Suppressor macrophage treated with lipopolysaccharide for 4 hours (primary cell): ENCODE results near the gene ACSF3.

ENCODE experiments used
- DNase-seq: peaks from one replicate; pipeline ENCODE4 v3.0.0-alpha.2; 2020

Gene ACSF3

DNA sequence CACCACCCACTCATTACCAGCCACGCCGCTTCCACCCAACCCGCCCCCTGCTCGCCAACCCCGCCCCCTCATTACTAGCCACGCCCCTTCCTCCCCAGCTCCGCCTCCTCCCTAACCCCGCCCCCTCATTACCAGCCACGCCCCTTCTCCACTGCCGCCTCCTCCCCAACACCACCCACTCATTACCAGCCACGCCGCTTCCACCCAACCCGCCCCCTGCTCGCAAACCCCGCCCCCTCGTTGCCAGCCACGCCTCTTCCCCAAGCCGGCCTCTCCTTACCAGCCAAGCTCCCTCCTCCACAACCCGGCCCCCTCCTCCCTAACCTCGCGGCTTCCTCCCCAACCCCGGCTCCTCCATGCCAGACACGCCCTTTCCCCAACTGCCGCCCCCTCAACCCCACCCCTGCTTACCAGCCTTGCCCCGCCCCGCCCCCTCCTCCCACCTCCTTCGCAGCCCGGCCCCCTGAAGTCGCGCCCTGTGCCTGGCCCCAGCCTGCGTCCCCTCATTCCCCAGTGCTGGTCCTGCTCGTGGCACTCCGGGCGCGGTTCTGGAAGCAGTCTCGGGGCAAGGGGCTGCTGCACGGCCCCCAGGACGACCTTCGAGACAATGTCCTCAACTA is 99.4 kb downstream of the ACSF3 start:
- no peak for DNase-seq

DNA sequence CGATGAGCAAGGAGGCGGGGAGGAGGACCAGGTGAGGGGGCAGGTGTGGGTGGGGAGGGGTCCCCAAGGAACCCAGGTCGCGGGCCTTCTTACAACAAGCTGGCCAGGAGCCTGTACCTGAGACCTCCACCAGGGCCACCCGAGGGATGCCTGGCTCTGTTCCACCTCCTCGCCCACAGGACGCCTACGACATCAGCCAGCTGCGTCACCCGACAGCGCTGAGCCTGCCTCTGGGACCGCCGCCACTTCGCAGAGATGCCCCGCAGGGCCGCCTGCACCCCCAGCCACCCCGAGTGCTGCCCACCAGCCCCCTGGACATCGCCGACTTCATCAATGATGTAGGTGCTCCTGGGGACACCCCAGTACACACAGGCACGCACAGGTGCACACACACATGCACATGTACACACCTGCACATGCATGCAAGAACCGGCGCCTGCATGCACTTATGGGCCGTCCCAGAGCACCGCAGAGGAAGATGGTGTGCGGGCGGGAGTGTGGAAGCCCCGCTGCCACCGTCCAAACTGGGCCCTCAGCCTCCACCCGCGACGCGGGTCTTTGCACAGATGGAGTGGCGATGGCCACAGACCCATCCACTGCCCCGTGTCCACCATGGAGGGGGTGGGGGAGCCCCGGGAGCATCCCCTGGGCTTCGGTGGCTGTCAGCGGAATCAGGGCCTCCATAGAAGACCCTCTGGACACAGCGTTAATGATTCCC is 100.1 kb downstream of the ACSF3 start:
- no peak for DNase-seq

DNA sequence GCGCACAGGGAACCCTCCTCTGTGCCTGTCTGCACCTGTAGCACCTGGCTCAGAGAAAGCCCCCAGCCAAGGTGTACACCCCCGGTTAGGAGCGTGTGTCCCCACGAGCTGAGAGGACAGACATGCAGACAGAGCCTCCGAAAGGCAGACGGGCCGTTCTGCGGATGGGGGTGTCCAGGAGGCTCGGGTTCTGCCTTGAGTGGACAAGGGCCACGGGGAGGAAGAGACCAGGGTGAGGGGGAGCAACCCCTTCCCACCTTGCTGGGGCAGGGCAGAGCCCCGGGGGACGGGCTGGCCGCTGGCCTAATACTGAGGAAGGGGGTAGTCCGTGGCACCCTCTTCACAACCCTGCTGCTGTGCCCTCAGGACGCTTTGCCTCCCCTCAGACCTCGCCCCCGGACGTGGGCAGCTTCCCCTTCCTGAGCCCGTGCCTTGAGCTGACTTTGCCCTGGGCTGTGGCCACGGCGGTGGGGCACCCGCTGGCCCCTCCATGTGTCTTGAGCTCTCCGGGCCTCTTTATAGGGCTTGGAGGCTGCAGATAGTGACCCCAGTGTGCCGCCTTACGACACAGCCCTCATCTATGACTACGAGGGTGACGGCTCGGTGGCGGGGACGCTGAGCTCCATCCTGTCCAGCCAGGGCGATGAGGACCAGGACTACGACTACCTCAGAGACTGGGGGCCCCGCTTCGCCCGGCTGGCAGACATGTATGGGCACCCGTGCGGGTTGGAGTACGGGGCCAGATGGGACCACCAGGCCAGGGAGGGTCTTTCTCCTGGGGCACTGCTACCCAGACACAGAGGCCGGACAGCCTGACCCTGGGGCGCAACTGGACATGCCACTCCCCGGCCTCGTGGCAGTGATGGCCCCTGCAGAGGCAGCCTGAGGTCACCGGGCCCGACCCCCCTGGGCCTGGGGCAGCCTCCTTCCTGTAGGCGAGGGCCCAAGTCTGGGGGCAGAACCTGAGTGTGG is 101.0 kb downstream of the ACSF3 start:
- DNase-seq, result no peak

DNA sequence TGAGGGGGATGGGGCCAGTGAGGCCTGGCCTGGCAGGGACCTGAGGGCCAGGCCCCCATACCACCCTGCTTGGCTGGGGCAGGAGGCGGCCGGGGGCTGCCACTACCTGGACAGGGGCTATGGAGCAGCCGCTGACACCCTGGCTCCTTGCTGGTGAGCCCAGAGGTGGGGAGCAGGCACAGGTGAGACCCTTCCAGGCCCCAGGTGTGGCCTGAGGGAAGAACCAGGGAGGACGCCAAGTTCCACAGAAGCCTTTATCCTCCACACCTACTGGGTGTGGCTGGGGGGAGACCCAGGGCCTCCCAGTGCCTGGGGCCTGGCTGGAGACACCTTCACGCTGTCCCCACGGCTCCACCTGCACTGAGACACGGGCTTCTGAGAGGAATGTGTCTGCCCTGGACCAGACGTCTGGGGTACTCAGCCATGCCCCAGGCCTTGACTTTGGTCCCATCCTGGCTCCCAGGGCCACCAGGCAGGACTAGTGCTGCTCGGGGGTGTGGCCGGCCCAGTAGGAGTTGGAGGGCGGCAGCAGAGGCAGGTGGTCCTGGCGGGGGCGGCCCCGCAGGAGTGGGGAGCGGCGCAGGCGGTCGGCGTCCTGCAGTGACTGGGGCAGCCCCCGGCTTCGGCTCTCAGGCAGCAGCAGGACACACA is 102.0 kb downstream of the ACSF3 start:
- DNase-seq, result no peak

DNA sequence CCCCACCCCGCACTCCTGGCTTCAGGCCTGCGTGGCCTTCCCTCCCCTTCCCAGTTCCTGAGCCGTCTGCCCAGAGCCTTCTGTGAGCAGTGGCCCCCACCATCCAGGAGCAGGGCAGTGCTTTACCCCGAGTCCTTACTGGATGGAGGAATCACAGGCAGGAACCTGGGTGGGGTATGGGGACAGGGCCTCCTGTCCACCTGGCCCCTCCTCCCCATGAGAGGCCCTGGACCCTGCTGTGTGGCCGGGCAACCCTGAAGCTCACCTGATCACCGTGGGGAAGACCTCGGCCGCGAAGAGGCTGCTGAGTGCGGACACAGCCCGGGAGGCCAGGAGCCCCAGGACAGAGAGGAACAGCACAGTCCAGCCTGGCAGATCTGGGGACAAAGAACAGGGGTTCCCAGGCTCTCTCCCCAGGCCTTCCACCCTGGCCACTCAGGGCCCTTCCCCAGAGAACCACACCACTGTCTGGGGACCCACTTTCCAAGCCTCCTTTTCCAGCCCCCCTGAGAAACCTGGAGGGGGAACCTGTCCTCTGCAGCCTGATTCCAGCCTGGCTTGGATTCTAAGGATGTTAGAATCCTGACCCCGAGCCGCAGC is 103.5 kb downstream of the ACSF3 start:
- no peak for DNase-seq

DNA sequence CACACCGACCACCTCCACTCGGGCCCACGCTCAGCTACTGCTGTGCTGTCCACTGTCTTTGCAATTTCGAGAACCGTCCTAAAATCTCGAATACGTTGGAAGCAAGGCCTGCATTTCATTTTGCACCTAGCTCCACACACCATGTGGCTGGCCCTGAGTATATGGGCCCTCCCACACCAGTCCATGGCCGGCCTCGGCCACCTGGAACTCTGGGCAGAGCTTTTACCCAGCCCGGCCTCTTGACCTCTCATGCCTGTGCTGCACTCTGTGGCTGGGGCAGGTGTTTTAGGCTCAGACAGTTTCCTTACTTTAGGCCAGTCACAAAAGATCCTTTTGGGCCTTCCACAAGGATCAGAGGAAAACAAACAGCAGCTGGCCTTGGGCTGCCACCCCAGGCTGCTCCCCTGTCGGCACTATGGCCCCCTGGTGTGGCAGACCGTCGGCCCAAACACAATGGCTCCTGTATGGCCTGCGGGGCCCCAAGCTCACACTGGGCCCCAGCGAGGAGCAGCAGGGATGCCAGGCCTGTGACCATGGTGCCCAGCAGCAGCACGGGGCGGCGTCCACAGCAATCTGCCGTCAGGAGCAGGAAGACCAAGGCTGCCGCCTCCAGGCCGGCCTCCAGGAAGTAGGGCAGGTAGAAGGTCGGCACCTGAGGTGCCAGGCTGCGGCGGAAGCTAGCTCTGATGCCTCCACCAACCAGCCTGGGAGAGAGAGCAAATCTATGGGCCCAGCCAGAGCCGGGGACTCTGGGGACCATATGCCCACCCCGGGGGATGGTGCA is 104.2 kb downstream of the ACSF3 start:
- no peak for DNase-seq

DNA sequence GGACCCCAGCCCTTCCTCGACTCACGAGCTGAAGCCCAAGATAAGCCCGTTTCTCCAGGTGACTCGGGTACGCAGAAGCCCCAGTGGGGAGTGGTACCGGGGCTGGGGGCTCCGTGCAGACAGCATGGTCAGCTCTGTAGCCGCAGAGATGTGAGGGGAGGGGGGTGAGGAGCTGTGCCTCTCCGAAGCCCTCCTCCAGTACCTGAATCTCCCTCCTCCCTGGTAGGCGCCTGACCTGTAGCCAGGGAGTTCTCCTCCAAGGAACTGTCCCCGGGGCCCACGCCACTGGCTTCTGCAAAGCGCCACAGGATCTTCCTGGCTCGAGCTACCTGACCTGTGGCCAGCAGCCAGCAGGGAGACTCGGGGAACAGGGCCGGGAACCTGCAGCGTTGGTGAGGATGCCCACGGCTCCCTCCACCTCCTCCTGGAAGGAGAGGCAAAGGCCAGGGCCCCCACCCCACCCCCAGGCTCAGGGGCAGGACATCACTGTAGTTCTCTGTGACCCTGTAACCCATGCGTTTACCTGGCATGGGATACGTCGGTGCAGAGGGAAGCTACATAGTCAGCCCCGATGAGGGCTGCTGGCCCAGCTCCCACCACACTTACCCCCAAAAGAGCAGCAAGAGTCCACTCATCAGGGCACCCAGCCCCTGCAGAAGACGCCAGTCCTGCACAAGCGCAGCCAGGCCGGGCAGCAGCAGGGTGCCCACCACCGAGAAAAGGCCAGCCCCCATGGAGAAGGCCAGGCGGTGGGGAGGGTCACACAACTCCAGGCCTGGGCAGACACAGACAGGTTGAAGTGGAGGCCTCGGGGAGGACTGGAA is 105.0 kb downstream of the ACSF3 start:
- no peak for DNase-seq

DNA sequence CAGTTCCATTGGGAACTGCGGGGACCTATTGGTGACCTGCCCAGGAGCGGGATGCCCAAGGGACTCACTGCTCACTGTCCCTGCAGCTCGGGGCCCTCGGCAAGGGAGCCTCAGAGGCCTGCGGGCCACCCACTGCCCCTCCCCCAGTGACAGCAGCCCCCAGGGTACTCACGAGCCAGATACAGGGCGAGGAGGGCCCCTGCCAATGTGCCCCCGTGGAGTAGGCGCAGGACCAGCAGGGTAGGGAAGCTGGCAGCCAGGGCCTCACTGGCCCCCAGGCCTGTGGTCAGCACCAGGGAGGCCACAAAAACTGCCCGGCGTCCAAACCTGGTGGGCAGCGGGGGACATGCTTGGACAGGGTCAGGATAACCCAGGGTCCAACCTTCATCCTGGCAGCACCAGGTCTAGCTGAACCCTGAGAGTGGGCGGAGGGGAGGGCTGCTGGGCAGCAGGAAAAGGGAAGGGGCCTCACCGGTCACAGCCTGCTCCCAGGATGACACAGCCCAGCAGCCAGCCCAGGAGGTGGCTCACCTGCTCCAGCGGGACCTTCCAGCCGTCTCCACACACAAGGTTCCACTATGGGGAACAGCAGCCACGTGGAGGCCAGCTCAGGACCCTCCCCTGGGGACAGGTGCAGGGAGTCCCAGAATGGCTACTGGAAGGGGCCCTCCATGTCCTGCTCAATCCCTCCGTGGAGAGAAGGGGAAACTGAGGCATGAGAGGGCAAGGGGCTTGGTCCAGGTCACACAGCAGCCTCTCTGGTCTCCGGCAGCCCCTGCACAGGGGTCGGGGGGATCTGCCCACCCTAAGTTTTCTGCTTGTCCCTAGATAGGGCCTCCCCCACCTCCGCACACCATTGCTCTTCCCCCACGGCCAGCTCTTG is 105.8 kb downstream of the ACSF3 start:
- no peak for DNase-seq

DNA sequence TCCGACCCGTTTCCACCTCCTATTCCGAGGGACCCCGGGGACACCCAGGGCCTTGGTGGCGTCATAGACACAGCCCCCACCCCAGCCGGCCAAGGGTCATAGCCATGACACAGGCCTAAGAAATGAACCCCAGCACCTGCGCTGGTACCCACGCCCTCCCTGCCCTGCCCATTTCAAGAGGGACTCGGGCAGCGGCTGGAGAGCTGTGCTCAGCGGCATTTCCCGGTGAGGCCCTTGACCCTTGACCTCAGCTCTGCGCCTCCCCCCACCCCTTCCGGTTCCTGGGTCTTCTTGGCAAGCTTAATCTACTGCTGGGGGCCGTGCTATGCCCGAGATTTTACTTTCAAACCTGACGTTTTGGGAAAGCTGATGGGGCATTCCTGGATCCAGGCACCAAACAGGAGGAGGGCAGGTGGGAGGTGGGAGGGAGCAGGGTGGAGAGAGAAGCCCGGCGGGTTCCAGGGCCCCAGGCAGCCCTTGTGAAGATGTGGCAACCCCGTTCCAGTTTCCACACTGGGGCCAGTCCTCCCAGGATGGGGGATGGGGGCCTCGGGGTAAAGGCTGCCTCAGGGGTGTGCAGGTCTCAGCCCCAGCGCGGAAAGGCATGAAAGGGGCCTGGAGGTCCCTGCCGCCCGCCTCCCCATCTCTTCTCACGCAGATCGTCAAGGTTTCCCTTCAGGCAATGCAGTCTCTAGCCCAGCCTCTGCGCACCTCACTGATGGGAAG is 106.6 kb downstream of the ACSF3 start, which contains the start of gene SLC22A31:
TSS of gene SLC22A31 (minus strand) at position 414 of the 726 bp plus-strand sequence. CDS start at position 378, 36 bp downstream.
- DNase-seq, result peak; percentile 6

DNA sequence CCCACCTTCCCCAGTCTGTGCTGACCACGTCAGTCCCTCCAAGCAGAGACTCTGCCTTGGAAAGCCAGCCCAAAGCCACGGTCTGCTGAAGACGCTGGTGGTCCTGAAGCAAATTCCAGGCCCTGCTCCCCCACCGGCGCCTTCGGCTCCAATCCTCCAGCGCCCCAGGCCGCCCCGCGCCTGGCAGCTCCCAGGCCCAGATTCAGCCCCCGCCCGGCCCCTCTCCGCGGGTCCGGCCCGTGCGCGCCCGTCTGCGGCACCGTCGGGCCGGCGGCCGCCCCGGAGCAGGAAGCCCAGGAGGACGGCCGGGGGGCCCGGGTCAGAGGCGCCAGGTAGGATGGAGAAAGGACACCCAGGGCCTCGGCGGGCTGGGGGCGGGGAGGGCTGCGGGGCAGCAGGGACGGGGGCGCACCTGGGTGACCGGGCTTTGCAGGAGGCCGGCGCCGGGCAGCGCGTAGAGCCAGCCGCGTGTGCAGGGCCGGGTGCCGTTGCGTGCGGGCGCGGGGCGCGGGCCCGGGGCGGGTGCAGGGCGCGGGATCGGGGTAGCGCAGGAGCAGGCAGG is 107.3 kb downstream of the ACSF3 start:
- DNase-seq, result no peak

DNA sequence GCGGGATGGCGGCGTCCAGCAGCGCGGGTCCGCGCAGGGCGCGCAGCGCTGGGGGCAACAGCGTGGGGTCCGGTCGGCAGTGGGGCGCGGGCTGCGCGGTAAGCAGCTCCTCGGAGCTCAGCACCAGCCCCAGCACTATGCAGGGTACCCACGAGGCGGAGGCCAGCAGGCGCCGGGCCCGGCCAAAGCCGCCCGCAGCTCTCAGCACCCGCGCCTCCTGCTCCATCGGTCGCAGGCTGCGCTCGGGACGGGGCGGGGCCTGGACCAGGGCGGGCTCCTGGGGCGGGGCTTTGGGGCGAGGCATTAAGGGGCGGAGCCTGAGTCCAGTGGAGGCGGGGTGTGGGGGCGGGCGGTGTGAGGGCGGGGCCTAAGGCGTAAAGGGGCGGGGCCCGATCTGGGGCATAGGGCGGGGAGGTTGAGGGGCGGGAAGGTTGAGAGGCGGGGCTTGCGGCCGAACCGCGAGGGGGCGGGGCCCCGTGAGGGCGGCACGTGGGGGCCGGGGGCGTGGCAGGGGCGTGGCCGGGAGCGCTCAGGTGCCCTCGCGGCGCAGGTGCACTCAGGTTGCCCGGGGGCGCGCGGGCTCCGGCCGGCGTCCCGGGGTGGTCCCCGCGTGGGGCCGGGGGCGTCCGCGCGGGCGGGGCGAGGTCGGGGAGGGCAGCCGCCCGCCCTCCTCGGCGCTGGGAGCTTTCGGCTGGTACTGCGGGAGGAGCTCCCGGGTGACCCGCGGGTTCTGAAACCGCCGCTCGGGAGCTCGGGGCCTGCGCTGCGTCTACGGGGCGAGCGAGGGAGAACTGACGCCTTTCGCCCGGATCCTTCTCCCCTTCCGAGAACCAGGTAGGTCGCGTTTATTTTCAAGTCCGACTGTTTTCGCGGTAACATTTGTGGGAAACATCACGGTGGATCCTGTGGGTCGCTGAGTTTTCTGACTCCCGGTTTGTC is 108.1 kb downstream of the ACSF3 start:
- DNase-seq, result peak; percentile 85

DNA sequence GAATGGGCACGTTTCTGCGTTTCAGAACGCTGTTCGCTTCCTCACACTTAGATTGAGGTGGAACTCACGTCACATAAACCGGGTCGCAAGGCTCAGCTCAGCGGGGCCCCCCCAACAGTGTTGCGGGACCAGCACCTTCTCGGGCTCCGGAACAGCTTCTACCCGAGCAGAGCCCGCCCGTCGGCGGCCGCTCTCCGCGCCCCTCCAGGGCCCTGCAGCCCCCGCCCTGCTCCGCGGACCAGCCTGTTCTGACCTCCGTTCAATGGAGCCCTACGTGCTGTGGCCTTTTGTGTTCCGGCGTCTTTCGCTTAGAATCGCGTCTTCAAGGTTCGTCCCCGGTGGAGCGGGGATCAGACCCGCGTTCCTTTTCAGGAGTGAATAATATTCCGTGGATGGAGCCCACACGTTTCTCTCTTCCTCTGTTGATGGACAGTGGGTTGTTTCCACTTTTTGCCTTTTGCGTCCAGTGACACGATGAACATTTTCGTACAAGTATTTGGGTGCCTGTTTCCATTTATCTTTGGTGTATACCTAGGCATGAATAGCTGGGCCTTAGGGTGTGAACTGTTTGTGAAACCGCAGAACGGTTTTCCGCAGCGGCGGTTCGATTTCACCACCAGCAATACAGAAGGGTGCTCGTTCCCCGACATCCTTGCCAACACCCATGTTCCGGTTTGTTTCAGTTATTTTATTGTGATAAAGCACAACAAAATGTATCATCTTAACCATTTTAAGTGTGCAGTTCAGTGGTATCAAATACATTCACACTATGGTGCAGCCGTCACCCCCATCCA is 109.0 kb downstream of the ACSF3 start:
- no peak for DNase-seq
